ENCODE results near the gene FAM227B.
"Not testable (repeated sequence)": the region's sequence is repeated elsewhere in the genome, so short reads cannot be mapped to it uniquely, and the experiment has no call there.

FAM227B gene

GRCh38 chr15:49478021-49478420, 142.6 kb downstream of the FAM227B start:
- H3K4me1 ChIP-seq (ENCODE audit: control insufficient read depth, insufficient read depth, low read length, poor library complexity, severe bottlenecking); H3K9me3 ChIP-seq (ENCODE audit: control insufficient read depth, low read length); H3K27ac ChIP-seq (ENCODE audit: insufficient read depth, low read length, poor library complexity, severe bottlenecking); DNase-seq; H3K4me3 ChIP-seq (ENCODE audit: insufficient read depth, low read depth, low read length, poor library complexity, severe bottlenecking); H3K27me3 ChIP-seq (replicated peaks; ENCODE audit: control insufficient read depth, insufficient read depth, low read length, poor library complexity, severe bottlenecking); H3K36me3 ChIP-seq (ENCODE audit: control insufficient read depth, insufficient read depth, low read length): not testable (repeated sequence)

GRCh38 chr15:49473031-49473430, 147.6 kb downstream of the FAM227B start:
- no peaks in the 10 kb centered on the region for H3K27me3 ChIP-seq (replicated peaks; ENCODE audit: control insufficient read depth, insufficient read depth, low read length, poor library complexity, severe bottlenecking)
- no peak overlapping the region for H3K4me3 ChIP-seq (ENCODE audit: insufficient read depth, low read depth, low read length, poor library complexity, severe bottlenecking)
- no peaks in the 10 kb centered on the region for H3K36me3 ChIP-seq (ENCODE audit: control insufficient read depth, insufficient read depth, low read length)
- no peaks in the 10 kb centered on the region for H3K9me3 ChIP-seq (ENCODE audit: control insufficient read depth, low read length)
- H3K4me1 ChIP-seq (ENCODE audit: control insufficient read depth, insufficient read depth, low read length, poor library complexity, severe bottlenecking): no peaks in the 10 kb centered on the region
- no peak for DNase-seq
- no peak overlapping the region for H3K27ac ChIP-seq (ENCODE audit: insufficient read depth, low read length, poor library complexity, severe bottlenecking)

DNA sequence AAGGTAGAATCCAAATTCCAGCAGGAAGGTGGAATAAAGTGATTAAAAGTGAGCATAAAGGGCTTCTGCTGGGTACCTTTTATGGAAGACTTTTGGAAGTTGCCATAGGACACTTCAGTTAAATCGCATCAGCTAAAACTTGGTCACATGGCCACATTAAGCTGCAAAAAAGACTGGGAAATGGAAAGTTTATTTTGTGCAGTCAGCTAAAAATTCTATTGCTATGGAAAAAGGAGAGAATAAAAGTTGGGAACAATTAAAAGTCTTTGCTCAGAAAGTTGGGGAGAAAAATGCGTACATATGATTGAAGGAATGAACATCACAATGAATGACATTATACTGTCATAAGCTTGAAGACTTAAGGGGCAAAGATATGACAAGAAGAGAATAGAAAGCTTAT, 148.3 kb downstream of the FAM227B start:
- Histone ChIP-seq H3K27ac (ENCODE audit: insufficient read depth, low read length, poor library complexity, severe bottlenecking) (no peak overlapping the region), H3K4me3 (ENCODE audit: insufficient read depth, low read depth, low read length, poor library complexity, severe bottlenecking) (no peak overlapping the region), H3K4me1 (ENCODE audit: control insufficient read depth, insufficient read depth, low read length, poor library complexity, severe bottlenecking) (no peaks in the 10 kb centered on the region), H3K36me3 (ENCODE audit: control insufficient read depth, insufficient read depth, low read length) (no peaks in the 10 kb centered on the region), H3K27me3 (replicated peaks; ENCODE audit: control insufficient read depth, insufficient read depth, low read length, poor library complexity, severe bottlenecking) (no peaks in the 10 kb centered on the region), H3K9me3 (ENCODE audit: control insufficient read depth, low read length) (no peaks in the 10 kb centered on the region)
- no peak for DNase-seq

DNA sequence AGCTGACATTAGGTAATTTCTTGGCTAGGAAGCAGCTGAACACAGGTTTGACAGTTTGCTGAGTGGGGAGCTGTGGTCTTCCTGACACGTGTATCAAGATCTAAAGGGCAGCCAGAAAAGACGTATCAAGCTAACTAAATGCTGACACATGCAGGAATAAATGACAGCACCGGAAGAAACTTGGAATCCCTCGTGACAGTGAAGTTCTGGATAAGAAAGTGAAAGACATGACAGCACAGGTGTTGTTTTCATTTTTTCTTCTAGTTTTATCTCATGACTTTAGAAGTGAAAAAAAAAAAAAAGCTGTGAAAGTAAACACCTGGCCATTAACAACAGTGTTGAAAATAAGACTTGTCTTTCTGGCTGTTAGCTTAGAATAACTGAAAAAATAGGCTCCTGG, 148.9 kb downstream of the FAM227B start:
- H3K4me1 ChIP-seq (ENCODE audit: control insufficient read depth, insufficient read depth, low read length, poor library complexity, severe bottlenecking): no peaks in the 10 kb centered on the region
- H3K27ac ChIP-seq (ENCODE audit: insufficient read depth, low read length, poor library complexity, severe bottlenecking): no peak overlapping the region
- H3K36me3 ChIP-seq (ENCODE audit: control insufficient read depth, insufficient read depth, low read length): no peaks in the 10 kb centered on the region
- peak in 1 of 3 donors; percentile 4 for DNase-seq
- H3K27me3 ChIP-seq (replicated peaks; ENCODE audit: control insufficient read depth, insufficient read depth, low read length, poor library complexity, severe bottlenecking): no peaks in the 10 kb centered on the region
- H3K4me3 ChIP-seq (ENCODE audit: insufficient read depth, low read depth, low read length, poor library complexity, severe bottlenecking): no peak overlapping the region
- H3K9me3 ChIP-seq (ENCODE audit: control insufficient read depth, low read length): no peaks in the 10 kb centered on the region

DNA sequence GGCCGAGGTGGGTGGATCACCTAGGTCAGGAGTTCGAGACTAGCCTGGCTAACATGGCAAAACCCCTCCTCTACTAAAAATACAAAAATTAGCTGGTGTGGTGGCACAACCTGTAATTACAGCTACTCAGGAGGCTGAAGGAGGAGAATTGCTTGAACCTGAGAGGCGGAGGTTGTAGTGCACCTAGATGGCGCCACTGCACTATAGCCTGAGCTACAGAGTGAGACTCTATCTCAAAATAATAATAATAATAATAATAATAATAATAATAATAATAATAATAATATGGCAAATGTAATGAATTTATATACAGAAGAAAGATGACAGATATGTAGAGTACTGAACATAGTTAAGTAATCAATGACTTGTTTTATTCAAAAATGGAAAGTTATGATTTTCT, 149.4 kb downstream of the FAM227B start:
- not testable (repeated sequence) for H3K36me3 ChIP-seq (ENCODE audit: control insufficient read depth, insufficient read depth, low read length); DNase-seq; H3K27me3 ChIP-seq (replicated peaks; ENCODE audit: control insufficient read depth, insufficient read depth, low read length, poor library complexity, severe bottlenecking); H3K4me3 ChIP-seq (ENCODE audit: insufficient read depth, low read depth, low read length, poor library complexity, severe bottlenecking); H3K27ac ChIP-seq (ENCODE audit: insufficient read depth, low read length, poor library complexity, severe bottlenecking); H3K4me1 ChIP-seq (ENCODE audit: control insufficient read depth, insufficient read depth, low read length, poor library complexity, severe bottlenecking); H3K9me3 ChIP-seq (ENCODE audit: control insufficient read depth, low read length)

DNA sequence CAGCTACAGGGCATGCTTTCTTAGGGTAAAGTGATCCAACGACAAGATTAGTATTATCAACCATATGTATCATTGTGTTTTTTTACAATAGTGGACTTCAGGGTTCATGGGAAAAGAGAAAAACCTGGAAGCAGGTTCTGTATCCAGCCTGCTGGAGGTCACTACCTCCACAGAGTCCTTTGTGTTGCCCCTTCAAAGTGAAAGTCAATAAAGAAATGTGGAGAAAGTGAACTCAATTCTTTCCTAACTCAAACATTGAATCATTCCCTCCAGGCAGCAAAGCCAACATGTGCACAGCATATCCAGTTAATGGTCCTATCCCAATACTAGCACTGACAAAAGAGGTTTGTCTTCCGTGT, 152.2 kb downstream of the FAM227B start:
- no peaks in the 10 kb centered on the region for H3K9me3 ChIP-seq (ENCODE audit: control insufficient read depth, low read length)
- no peaks in the 10 kb centered on the region for H3K36me3 ChIP-seq (ENCODE audit: control insufficient read depth, insufficient read depth, low read length)
- no peak for DNase-seq
- no peak overlapping the region for H3K27ac ChIP-seq (ENCODE audit: insufficient read depth, low read length, poor library complexity, severe bottlenecking)
- no peaks in the 10 kb centered on the region for H3K4me1 ChIP-seq (ENCODE audit: control insufficient read depth, insufficient read depth, low read length, poor library complexity, severe bottlenecking)
- no peaks in the 10 kb centered on the region for H3K27me3 ChIP-seq (replicated peaks; ENCODE audit: control insufficient read depth, insufficient read depth, low read length, poor library complexity, severe bottlenecking)
- H3K4me3 ChIP-seq (ENCODE audit: insufficient read depth, low read depth, low read length, poor library complexity, severe bottlenecking): no peak overlapping the region

DNA sequence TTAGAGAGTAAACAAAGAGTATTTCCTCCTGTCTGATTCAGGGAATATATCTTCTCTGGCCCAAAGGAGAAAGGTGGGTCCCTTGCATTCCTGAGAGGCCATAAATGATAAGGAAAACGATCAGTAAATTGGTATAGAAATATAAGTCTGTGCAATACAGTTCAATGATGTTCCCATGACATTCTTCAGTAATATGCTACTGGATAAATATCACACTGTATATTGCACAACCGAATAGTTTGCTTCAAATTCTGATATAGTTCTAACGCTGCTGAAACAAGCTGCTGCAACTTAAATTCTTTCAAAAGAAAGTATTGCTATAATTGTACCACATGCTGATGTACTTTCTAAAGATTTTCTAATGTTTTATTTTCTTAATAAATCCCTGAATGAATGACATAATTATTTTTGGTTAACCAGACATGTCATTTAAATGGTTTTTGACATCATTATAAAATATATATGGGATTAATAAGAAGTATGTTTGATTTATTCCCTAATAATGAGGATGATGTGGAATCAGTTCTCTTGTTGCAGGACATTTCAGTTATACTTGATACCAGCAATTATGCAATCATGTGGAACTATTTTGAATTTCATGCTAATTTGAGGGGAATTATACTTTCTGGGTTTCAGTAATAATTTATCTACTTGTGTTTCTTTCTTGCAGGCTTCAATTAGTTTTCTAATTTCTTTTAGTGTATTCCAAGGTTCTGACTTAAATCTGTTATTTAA, 152.7 kb downstream of the FAM227B start:
- Histone ChIP-seq H3K4me3 (ENCODE audit: insufficient read depth, low read depth, low read length, poor library complexity, severe bottlenecking) (no peak overlapping the region), H3K4me1 (ENCODE audit: control insufficient read depth, insufficient read depth, low read length, poor library complexity, severe bottlenecking) (no peaks in the 10 kb centered on the region), H3K27me3 (replicated peaks; ENCODE audit: control insufficient read depth, insufficient read depth, low read length, poor library complexity, severe bottlenecking) (no peaks in the 10 kb centered on the region), H3K9me3 (ENCODE audit: control insufficient read depth, low read length) (no peaks in the 10 kb centered on the region), H3K36me3 (ENCODE audit: control insufficient read depth, insufficient read depth, low read length) (no peaks in the 10 kb centered on the region), H3K27ac (ENCODE audit: insufficient read depth, low read length, poor library complexity, severe bottlenecking) (no peak overlapping the region)
- no peak for DNase-seq

DNA sequence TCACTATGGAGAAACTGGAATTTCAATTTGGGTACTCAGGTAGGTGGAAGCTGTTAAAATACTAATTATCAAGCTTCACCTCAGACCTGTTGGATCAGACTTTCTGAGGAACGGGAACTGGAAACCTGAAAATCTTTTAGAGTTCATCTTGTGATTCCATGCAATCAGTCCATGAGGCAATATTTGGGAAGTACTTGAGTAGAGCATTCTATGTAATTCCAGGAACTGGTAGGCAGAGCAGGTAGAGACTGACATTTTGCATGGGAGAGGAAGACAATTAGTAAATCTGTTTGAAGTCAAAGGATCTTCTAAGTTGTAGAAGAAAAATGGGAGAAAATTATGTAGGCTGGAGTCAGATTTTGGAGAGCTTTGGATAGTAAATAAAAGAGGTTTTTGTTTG, 154.5 kb downstream of the FAM227B start:
- H3K27ac ChIP-seq (ENCODE audit: insufficient read depth, low read length, poor library complexity, severe bottlenecking): no peak overlapping the region
- H3K4me3 ChIP-seq (ENCODE audit: insufficient read depth, low read depth, low read length, poor library complexity, severe bottlenecking): no peak overlapping the region
- no peaks in the 10 kb centered on the region for H3K36me3 ChIP-seq (ENCODE audit: control insufficient read depth, insufficient read depth, low read length)
- no peak for DNase-seq
- no peaks in the 10 kb centered on the region for H3K4me1 ChIP-seq (ENCODE audit: control insufficient read depth, insufficient read depth, low read length, poor library complexity, severe bottlenecking)
- H3K27me3 ChIP-seq (replicated peaks; ENCODE audit: control insufficient read depth, insufficient read depth, low read length, poor library complexity, severe bottlenecking): no peaks in the 10 kb centered on the region
- H3K9me3 ChIP-seq (ENCODE audit: control insufficient read depth, low read length): no peaks in the 10 kb centered on the region

DNA sequence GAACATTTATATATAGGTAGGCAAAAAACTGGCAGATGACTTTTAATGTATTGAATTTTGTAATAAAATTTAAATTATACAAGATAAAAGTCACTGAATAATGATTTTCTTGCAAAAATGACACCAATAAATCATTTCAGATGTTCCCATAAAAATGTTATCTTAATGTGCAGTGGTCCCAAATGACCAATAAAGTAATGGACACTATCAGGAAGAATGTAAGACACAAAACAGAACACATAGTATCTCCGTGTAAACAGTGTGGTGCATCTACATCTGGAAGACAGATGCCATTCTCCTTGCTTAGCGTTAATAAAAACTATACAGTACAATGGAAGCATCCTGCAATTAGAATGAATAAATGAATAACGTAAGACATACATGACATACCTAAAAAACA, 156.1 kb downstream of the FAM227B start:
- Histone ChIP-seq H3K9me3 (ENCODE audit: control insufficient read depth, low read length) (no peaks in the 10 kb centered on the region), H3K27me3 (replicated peaks; ENCODE audit: control insufficient read depth, insufficient read depth, low read length, poor library complexity, severe bottlenecking) (no peaks in the 10 kb centered on the region), H3K27ac (ENCODE audit: insufficient read depth, low read length, poor library complexity, severe bottlenecking) (no peak overlapping the region), H3K36me3 (ENCODE audit: control insufficient read depth, insufficient read depth, low read length) (no peaks in the 10 kb centered on the region), H3K4me3 (ENCODE audit: insufficient read depth, low read depth, low read length, poor library complexity, severe bottlenecking) (no peak overlapping the region), H3K4me1 (ENCODE audit: control insufficient read depth, insufficient read depth, low read length, poor library complexity, severe bottlenecking) (no peaks in the 10 kb centered on the region)
- no peak for DNase-seq

GRCh38 chr15:49462232-49462844, 158.3 kb downstream of the FAM227B start:
- no peaks in the 10 kb centered on the region for H3K36me3 ChIP-seq (ENCODE audit: control insufficient read depth, insufficient read depth, low read length)
- DNase-seq: no peak
- no peaks in the 10 kb centered on the region for H3K9me3 ChIP-seq (ENCODE audit: control insufficient read depth, low read length)
- H3K4me3 ChIP-seq (ENCODE audit: insufficient read depth, low read depth, low read length, poor library complexity, severe bottlenecking): no peak overlapping the region
- H3K4me1 ChIP-seq (ENCODE audit: control insufficient read depth, insufficient read depth, low read length, poor library complexity, severe bottlenecking): no peaks in the 10 kb centered on the region
- H3K27me3 ChIP-seq (replicated peaks; ENCODE audit: control insufficient read depth, insufficient read depth, low read length, poor library complexity, severe bottlenecking): no peaks in the 10 kb centered on the region
- H3K27ac ChIP-seq (ENCODE audit: insufficient read depth, low read length, poor library complexity, severe bottlenecking): no peak overlapping the region

Data from effector memory CD4-positive, alpha-beta T cell (primary cell).